C4-2B (cell line): ENCODE data around the gene PDZD2.

Experiments used
- H3K27ac ChIP-seq: fragments of 450-650 bp; 2 replicates; pipeline ENCODE4 v1.5.1; 2017
- ZFX ChIP-seq: fragments of 450-650 bp; IDR thresholded peaks from 2 replicates; pipeline ENCODE4 v1.6.1; 2017
- TF ChIP-seq, protein P1 (sequence below): fragments of 450-650 bp; conservative IDR thresholded peaks from 2 replicates; pipeline ENCODE4 v1.5.1; 2017; ENCODE audit warnings: mild to moderate bottlenecking

PDZD2 gene

DNA sequence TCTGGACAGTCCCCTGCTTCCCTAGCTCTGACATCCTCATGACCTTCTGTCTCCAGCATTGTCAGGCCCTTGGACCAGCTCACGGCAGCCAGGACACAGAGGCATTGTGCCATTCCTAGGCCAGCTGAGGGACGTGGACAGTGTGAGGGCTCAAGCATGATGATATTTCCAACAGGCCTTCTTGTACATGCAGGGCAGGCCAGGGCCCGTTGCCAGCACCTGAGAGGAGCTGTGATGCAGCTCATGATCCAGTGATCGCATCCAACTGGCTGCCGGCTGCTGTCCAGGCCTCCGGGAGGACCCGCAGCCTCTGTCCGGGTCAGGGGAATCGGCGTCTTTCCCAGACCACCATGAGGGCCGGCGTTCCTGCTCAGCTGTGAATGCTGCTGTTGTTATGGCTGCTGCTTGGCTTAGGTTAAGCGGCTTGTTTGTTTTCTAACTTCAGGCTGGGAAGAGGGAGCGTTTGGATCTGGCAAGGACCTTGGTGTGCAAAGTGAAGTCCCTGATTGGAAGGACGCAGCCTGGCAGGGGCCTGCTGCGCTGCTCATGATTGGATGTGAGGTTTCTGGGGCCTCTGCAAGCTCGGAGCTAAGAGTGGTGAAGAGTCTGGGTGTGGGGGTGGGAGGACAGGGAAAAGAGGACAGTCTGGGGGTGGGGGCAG is 53.8 kb downstream of the PDZD2 start:
- TF ChIP-seq ZFX, result no peak
- TF ChIP-seq, protein P1, sequence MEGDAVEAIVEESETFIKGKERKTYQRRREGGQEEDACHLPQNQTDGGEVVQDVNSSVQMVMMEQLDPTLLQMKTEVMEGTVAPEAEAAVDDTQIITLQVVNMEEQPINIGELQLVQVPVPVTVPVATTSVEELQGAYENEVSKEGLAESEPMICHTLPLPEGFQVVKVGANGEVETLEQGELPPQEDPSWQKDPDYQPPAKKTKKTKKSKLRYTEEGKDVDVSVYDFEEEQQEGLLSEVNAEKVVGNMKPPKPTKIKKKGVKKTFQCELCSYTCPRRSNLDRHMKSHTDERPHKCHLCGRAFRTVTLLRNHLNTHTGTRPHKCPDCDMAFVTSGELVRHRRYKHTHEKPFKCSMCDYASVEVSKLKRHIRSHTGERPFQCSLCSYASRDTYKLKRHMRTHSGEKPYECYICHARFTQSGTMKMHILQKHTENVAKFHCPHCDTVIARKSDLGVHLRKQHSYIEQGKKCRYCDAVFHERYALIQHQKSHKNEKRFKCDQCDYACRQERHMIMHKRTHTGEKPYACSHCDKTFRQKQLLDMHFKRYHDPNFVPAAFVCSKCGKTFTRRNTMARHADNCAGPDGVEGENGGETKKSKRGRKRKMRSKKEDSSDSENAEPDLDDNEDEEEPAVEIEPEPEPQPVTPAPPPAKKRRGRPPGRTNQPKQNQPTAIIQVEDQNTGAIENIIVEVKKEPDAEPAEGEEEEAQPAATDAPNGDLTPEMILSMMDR, result no peak
- H3K27ac ChIP-seq, result no peak overlapping the region

DNA sequence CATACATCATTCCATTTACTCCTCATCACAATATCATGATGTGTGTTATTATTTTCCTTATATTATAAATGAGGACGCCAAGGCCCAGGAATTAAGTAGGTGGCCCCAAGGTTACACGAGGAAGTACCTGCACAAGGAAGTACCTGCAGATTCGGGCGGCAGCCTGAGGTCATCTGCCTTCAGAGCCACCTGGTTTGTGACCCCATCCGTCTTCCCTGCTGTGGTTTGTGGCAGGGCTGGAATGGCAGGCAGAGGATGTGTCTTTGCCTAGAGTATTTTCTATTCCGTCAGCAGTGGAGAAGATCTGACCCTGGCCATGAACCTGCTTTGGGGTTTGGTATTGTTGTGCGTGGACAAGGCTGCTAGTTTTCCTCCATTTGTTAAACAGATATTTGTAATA is 59.7 kb downstream of the PDZD2 start:
- TF ChIP-seq, protein P1, result no peak
- TF ChIP-seq ZFX, result no peak
- H3K27ac ChIP-seq, result no peak overlapping the region

DNA sequence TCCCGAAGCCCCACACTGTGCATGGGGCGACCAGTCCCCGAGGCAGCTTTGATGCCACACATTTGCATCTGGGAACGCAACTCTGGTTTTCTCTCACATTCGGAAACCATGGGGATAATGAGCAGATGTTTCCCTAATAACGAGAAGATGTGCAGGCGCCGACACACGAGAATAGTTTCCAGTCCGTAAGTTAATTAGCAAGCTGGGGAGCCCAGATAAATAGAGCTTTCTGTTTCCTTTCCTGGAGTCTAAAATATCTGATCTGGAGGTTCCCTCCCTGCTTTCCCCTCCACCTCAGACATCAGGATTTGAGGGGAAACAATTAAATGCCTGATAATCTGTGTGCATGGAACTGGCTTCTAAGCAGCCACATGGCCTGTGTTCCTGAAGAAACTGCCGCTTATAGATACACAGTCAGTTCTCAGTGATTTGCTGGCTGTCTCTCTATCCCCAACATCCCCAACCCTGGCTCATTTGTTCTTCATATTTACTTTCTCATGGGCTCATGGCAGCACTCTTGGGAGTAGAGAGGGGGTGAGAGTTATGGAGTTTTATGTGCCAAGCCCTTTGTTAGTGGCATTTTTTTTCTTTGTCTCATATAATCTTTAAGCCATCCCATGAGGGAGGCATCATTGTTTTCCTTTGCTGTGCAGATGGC is 62.8 kb downstream of the PDZD2 start:
- TF ChIP-seq, protein P1, result no peak
- TF ChIP-seq ZFX, result no peak
- H3K27ac ChIP-seq, result no peak overlapping the region

DNA sequence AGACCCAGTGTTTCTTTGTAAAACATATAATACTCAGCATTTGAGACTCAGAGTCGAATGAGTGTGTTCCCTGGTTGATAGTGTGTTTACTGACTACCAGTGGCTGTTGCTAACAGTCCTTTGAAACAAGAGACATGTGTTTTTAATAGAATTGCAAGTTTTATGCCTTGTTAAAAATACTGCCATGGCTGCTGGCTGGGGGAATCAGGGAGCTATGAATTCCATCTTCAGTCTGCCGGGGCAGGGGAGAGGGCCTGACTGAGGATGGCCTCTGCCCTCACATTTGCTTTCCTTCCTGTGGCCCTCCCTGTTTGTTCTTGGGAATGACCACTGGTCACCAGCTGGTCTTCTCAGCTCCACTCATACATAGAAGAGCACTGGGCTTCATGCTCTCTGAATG is 63.8 kb downstream of the PDZD2 start:
- no peak for TF ChIP-seq ZFX
- TF ChIP-seq, protein P1, result no peak
- no peak overlapping the region for H3K27ac ChIP-seq

DNA sequence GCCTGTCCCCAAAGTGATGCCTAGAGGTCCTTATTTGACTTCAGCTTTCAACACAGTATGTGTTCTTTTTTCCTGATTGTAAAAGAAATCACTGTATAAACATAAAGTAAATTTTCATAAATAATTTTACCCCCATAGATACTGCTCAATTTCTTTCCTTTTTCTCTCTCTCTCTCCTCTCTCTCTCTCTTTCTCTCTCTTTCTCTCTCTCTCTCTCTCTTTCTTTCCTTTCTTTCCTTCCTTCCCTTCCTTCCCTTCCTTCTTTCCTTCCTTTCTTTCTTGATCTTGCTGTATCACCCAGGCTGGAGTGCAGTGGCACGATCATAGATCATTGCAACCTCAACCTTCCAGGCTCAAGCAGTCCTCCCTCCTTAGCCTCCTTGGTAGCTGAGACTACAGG is 64.8 kb downstream of the PDZD2 start:
- TF ChIP-seq, protein P1, result no peak
- no peak for TF ChIP-seq ZFX

DNA sequence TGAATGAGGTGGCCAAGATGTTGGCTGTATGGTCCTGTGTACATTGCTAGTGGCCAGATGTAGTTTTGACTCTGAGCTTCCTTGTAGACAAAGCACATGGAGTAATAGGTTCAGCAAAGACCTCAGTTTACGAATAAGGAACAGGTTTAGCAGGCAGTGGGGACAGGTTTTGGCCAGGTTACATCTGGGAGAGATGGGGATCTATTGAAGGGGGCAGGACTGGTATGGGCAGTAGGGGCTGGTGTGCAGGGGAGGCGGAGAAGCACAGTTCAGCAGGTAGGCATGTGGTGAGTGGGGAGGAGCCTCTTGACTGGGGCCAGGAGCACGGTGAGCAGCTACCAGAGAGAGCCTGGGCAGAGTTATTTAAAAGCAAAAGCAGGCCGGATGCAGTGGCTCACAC is 67.3 kb downstream of the PDZD2 start:
- no peak overlapping the region for H3K27ac ChIP-seq
- TF ChIP-seq, protein P1, result no peak
- TF ChIP-seq ZFX, result no peak

More for the DNA sequence above, 64.8 kb downstream of the PDZD2 start:
- H3K27ac ChIP-seq, result no peak overlapping the region

DNA sequence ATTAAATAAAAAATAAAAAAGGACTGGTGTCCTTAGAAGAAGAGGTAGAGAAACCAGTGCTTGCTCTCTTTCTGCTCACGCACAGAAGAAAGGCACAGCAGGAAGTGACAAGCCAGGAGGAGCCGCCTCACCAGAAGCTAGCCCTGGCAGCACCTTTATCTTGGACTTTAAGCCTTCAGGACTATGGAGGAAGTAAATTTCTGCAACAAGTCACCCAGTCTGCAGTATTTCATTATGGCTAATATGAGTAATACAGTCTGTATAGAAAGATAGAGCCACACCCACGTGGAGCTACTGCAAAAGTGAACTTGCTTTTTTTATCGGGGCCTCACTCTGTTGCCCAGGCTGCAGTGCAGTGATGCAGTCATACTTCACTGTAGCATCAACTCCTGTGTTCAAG is 68.4 kb downstream of the PDZD2 start:
- H3K27ac ChIP-seq, result no peak overlapping the region
- TF ChIP-seq, protein P1, result no peak
- TF ChIP-seq ZFX, result no peak
